ENCODE measurements around the gene ZNF420. TPM values are rescaled to one million over a fixed set of nuclear protein-coding genes. Genes with fewer than 3 reads are reported as not detected.
"Not testable (repeated sequence)": the region's sequence is repeated elsewhere in the genome, so short reads cannot be mapped to it uniquely, and the experiment has no call there.

The ZNF420 gene
- total and polyA plus RNA-seq, 2 of the 13 experiments (the other 11 are each of a cell fraction or from before 2014, with no cell fraction given): 1.4 to 6.6 TPM

DNA sequence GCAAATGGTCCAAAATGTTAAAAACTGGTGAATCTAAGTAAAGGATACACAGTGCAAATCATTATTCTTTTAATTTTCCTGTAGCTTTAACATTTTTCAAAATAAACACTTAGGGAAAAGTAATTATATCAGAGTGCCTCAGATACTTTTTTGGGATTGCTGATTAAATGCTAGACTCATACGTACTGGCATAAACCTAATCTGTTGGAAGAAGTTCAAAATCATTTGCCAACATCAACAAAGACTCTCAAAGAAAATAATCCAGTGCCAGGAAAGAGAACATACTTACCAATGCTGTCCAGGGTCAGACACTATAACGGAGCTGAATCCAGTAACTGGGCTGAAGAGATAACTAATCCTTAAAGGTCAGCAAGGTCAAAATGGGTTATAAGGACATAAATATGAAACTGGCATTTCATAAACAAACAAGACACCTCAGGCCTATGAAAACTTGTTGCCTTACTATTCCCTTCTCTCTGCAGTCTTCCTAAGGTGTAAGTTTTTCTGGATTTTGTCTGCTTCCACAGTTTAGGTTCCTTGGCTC is 3.3 kb upstream of the ZNF420 start:
- Histone ChIP-seq H3K27me3 (ENCODE audit: control insufficient read depth in 1 of 2, insufficient read depth in 2 of 2, low read length in 2 of 2) (no peaks in the 10 kb centered on the region; a peak in 1 of 5 replicates), H3K27ac (ENCODE audit: extremely low read length, insufficient read depth, low read length) (no peak overlapping the region), H3K4me3 (replicated peaks in 1 of 3; ENCODE audit: insufficient read depth in 1 of 3, low read depth in 2 of 3, low read length in 3 of 3) (no peak overlapping the region), H2AFZ (ENCODE audit: low read length) (no peak overlapping the region), H3K4me2 (ENCODE audit: low read depth, low read length) (no peak overlapping the region), H3K4me1 (ENCODE audit: insufficient read depth, low read length) (peaks cover 14% of the 10 kb centered on the region), H4K20me1 (ENCODE audit: insufficient read depth, low read length) (no peaks in the 10 kb centered on the region), H3K36me3 (replicated peaks in 1 of 2; ENCODE audit: control insufficient read depth in 1 of 2, insufficient read depth in 2 of 2, low read length in 2 of 2) (no peaks in the 10 kb centered on the region), H3K79me2 (ENCODE audit: insufficient read depth, low read length) (peaks cover 8% of the 10 kb centered on the region), H3K9me3 (ENCODE audit: low read length) (peaks cover 32% of the 10 kb centered on the region), H3K9ac (ENCODE audit: insufficient read depth, low read depth, low read length) (no peak overlapping the region)
- ChIA-PET CTCF (ENCODE audit: low intra/inter-chr PET ratio, low total read pairs) (no interaction called here), POLR2A (no interaction called here)
- intact Hi-C loops (cut with micrococcal nuclease; ENCODE audit: unreplicated experiment) (loop anchor here (5.0 kb wide), 2 partner anchors 142 to 863 kb away; partner anchors contain the start of genes ZNF383 and ZNF565), in situ Hi-C loops (cut with HindIII; ENCODE audit: extremely low pct_ligation_motif_present, low pct_unique_long_range_greater_than_20kb) (no loop called here)
- no peak for TF ChIP-seq ZNF615 (CRISPR knock-in tag; IDR thresholded peaks at IDR 0.05; ENCODE audit: borderline replicate concordance)
- no peak for TF ChIP-seq ZNF441 (CRISPR knock-in tag; IDR thresholded peaks at IDR 0.05; ENCODE audit: borderline replicate concordance)
- TF ChIP-seq, protein P1, sequence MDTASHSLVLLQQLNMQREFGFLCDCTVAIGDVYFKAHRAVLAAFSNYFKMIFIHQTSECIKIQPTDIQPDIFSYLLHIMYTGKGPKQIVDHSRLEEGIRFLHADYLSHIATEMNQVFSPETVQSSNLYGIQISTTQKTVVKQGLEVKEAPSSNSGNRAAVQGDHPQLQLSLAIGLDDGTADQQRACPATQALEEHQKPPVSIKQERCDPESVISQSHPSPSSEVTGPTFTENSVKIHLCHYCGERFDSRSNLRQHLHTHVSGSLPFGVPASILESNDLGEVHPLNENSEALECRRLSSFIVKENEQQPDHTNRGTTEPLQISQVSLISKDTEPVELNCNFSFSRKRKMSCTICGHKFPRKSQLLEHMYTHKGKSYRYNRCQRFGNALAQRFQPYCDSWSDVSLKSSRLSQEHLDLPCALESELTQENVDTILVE (CRISPR knock-in tag; IDR thresholded peaks at IDR 0.05): no peak
- TF ChIP-seq E2F2 (CRISPR knock-in tag; IDR thresholded peaks at IDR 0.05; ENCODE audit: borderline replicate concordance): no peak
- no peak for TF ChIP-seq POLR2G (IDR thresholded peaks at IDR 0.05; ENCODE audit: low read depth, low read length)
- no peak for TF ChIP-seq DRAP1 (CRISPR knock-in tag; IDR thresholded peaks at IDR 0.05)
- TF ChIP-seq ZNF138 (CRISPR knock-in tag; IDR thresholded peaks at IDR 0.05; ENCODE audit: low read depth): no peak
- no peak for TF ChIP-seq TBP (CRISPR knock-in tag; IDR thresholded peaks at IDR 0.05)
- ATAC-seq: no peak
- FAIRE-seq: no peak
- no peak for DNase-seq (ENCODE audit: low spot score)
- BruUV-seq (replicated peaks): no TSS peak
- 60% methylated on average over 2 of the region's 2 CpGs for WGBS (ENCODE audit: low lambda C conversion rate)

DNA sequence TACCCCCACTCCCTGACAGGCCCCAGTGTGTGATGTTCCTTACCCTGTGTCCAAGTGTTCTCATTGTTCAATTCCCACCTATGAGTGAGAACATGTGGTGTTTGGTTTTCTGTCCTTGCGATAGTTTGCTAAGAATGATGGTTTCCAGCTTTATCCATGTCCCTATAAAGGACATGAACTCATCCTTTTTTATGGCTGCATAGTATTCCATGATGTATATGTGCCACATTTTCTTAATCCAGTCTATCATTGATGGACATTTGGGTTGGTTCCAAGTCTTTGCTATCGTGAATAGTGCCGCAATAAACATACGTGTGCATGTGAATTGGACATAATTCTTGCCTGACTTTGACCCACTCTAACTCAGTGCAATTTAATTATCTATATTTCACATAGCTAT is 1.7 kb upstream of the ZNF420 start:
- POLR2A ChIA-PET; BruUV-seq (replicated peaks); H3K27me3 ChIP-seq (ENCODE audit: control insufficient read depth in 1 of 2, insufficient read depth in 2 of 2, low read length in 2 of 2); H3K36me3 ChIP-seq (replicated peaks in 1 of 2; ENCODE audit: control insufficient read depth in 1 of 2, insufficient read depth in 2 of 2, low read length in 2 of 2); H3K4me3 ChIP-seq (replicated peaks in 1 of 3; ENCODE audit: insufficient read depth in 1 of 3, low read depth in 2 of 3, low read length in 3 of 3); DNase-seq (ENCODE audit: low spot score); H3K9ac ChIP-seq (ENCODE audit: insufficient read depth, low read depth, low read length); ATAC-seq; H2AFZ ChIP-seq (ENCODE audit: low read length); CTCF ChIA-PET (ENCODE audit: low intra/inter-chr PET ratio, low total read pairs); H3K27ac ChIP-seq (ENCODE audit: extremely low read length, insufficient read depth, low read length); H4K20me1 ChIP-seq (ENCODE audit: insufficient read depth, low read length); in situ Hi-C loops (cut with HindIII; ENCODE audit: extremely low pct_ligation_motif_present, low pct_unique_long_range_greater_than_20kb); H3K4me2 ChIP-seq (ENCODE audit: low read depth, low read length); FAIRE-seq; H3K79me2 ChIP-seq (ENCODE audit: insufficient read depth, low read length): not testable (repeated sequence)
- Histone ChIP-seq H3K9me3 (ENCODE audit: low read length) (peaks cover 22% of the 10 kb centered on the region), H3K4me1 (ENCODE audit: insufficient read depth, low read length) (peaks cover 14% of the 10 kb centered on the region)
- 93% methylated on average over 4 of the region's 4 CpGs for WGBS (ENCODE audit: low lambda C conversion rate)
- intact Hi-C loops (cut with micrococcal nuclease; ENCODE audit: unreplicated experiment): loop anchor here (5.0 kb wide), 2 partner anchors 141 to 864 kb away; partner anchors contain the start of genes ZNF383 and ZNF565

Measured in HepG2 (cell line).